GM18870 (cell line): ENCODE results near the gene CAP2.
A peak's percentile ranks its signal among the peaks of the same experiment; 100 is the strongest.
"Not testable (repeated sequence)": the region's sequence is repeated elsewhere in the genome, so short reads cannot be mapped to it uniquely, and the experiment has no call there.

ENCODE experiments used
- ATAC-seq: cut with Tn5 transposase; IDR thresholded peaks from one replicate; pipeline ENCODE4 v1.9.1; 2021; ENCODE audit warnings: moderate library complexity; ENCODE audit not compliant: unreplicated experiment

The CAP2 gene

DNA sequence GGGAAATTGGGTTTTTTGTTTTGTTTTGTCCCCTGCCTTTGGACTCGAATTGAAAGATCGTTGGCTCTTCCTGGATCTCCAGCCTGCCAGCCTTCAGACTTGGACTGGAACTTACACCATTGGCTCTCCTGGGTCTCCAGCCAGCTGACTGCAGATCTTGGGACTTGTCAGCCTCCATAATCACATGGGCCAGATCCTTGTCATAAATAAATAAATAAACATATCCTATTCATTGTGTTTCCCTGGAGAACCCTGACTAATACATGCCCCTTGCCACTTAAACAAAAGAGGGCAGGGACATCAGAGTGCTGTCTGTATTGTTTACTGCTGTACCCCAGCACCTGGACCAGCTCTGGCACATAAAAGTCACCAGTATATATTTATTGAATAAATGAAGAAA, 101.5 kb downstream of the CAP2 start:
- ATAC-seq = no peak

DNA sequence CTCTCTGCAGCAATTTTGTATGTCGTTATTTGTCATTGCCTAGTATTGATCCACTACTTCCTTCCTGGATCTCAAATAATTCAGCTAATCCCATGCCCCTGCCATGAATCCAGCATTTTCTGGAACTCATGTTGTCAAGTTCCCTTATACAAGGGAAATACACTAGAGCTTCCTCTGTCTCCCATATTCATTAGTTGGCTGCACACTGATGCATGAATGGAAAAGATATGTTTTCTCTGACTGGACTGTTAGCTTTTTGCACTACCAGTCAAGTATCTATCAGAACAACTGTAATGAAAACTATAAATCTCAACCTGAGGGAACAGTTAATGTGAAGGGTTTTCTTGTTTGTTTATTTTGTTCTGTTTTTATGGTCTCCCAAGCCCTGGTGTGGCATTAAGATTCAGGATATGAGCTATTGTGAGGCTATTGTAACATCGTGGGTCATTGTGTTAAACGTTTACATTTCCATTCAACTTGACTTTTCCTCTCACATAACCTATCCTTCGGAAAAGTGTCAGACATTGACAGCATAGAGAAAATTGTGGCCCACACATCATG, 104.2 kb downstream of the CAP2 start:
- no peak for ATAC-seq

DNA sequence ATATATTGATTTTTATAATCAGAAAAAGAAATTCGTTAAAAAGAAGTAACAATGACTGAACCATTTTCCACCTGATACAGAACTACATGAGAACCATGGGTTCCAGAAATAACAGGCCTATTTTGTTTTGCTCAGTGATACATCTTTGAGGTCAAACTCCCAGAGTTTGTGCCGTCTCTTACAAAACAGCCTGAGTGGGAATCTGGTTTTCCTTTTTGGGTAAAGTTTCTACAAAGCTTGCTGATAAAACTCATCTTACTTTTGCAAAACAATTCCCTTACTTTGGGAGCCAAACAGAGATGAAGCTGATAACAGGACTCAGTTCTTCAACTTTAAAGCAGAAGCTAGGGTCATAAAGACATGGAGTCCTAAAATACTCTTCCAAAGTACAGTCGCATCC, 108.0 kb downstream of the CAP2 start:
- ATAC-seq = no peak

DNA sequence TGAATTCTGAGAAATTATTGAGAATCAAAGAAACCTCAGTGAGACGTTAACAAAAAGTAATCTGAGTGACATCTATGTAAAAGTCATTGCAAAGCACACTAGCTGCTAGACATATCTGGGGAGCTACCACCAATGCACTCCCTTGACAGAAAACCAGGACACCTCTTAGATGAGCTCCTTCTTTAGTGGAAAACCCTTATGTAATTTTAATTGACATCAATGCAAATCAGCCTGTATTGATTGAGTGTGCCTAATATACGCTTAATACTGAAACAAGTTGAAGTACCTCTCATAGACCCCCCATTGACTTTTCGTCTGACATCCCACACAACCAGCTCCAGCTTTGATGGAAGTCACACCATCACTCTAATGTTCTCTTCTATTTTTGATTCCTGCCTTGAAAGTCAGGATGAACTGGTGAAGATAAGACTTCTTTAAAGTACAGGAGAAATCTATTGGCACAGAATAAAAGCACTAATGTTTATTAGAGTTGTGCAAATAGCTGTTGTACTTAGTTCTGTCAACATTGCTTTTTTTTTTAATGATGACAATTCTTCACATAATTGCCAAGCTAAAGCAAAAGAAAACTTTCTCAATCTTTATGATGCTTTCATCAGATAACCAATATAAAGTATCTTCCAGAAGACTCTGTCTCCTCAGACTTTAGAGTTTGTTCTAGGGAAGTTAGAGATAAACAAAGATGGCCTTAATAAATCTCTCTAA, 108.7 kb downstream of the CAP2 start:
- ATAC-seq = no peak

DNA sequence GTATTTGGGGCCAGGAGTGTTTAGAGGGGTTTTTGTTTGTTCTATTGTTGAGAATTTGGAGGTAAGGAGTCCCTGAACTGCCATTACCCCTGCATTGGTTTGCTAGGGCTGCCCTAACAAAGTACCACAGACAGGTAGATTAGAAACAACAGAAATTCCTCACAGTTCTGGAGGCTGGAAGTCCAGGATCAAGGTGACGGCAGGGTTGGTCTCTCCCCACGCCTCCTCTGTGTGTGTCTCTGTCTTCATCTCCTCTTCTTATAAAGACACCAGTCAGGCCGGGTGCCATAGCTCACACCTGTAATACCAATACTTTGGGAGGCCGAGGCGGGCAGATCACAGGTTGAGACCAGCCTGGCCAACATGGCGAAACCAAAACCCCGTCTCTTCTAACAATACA, 109.7 kb downstream of the CAP2 start:
- no peak for ATAC-seq

DNA sequence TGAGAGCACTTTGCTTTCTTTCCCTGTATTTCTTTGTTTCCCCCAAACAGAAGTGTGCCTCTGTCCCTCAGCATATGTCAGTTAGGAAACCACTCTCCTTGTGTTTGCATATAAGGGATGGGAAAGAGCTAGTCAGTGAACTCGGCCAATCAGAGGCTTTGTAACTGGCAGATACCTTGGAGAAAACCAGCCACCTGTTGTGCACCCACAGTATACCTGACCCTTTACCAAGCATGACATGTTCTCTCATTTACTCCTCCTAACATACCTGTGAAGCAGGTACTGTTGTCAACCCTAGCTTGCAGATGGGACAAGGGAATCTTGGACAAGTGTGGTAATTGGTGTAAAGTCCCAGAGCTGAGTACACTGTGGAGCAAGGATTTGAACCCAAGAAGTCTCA, 110.6 kb downstream of the CAP2 start:
- no peak for ATAC-seq

DNA sequence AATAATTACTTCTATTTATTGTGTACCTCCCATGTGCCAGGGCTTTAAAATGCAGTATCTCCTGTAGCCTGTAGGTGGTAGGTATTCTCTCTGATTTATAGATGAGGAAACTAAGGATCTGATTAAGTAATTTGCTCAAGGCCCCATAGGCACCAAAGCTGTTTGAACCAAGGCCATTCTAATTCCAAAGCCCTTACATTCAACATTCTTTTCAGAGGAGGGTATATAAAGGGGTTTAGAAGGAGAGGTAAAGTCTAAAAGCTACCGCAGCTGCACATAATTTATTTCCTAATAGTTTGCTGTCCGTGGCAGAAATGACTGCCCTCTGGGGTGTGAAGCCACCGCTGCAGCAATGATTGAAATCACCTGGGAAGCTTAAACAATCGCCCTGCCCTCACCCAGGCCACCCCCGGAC, 111.7 kb downstream of the CAP2 start:
- ATAC-seq = no peak

DNA sequence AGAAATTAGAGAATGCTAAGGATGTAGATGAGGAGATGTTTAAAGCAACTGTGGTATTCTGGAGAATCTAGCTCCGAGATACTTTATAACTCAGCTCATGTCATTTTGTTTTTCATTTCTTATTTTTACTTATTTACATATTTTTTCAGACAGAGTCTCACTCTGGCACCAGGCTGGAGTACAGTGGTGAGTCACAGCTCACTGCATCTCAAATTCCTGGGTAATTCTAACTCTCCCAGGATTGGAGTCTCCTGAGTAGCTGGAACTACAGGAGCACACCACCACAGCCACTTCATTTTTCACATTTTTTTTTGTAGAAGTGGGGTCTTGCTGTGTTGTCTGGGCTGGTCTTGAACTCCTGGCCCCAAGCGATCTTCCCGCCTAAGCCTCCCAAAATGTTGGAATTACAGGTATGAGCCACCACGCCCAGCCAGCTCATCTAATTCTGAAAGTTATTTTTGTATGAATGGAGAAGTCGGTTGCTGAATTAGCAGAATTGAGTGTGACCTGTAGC, 112.4 kb downstream of the CAP2 start:
- ATAC-seq = no peak

DNA sequence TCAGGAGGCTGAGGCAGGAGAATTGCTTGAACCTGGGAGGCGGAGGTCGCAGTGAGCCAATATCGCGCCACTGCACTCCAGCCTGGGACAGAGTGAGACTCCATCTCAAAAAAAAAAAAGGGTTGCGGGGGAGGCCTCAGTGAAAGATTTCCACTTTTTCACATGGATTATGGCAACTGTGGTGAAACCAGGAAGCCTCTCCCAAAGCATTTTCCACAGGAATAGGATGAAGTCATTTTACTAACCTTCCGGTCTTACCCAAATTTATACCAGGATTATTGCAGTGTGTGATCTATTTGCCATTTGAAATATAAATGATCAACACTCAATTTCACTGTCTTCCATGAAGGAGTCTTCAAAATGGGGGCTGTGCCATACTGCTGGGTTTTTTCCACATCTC, 113.1 kb downstream of the CAP2 start:
- no peak for ATAC-seq

DNA sequence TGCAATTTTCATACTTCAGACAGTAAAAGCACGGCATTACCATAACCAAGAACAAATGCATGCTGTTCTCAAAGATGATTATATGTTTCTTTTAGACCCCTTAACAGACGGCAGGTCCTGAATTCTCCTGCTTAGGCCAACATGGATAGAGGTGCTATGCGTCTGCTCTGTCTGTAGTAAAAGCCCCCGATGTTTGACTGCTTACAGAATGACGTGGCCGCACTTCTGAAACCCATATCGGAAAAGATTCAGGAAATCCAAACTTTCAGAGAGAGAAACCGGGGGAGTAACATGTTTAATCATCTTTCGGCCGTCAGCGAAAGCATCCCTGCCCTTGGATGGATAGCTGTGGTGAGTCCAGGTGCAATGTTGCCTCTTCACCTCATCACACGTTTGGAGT, 113.6 kb downstream of the CAP2 start:
- no peak for ATAC-seq

DNA sequence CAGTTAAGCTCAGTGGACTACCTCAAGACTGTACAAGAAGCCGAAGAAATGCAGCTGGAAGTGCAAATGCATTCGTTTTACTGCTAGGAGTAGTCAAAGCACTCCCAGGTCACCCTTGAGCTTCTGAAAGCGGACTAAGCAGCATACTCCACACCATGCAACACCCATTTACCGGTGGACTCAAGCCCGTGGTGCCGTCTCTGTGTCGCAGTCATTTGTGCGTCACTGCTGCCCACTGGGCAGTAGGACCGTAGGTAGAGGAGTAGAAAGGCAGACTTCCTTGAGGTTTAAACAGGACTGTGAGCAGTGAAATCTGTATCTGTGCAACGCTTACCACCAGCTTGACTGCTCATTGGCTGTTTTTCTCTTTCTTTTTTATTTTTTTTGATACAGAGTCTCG, 117.7 kb downstream of the CAP2 start:
- ATAC-seq = no peak

DNA sequence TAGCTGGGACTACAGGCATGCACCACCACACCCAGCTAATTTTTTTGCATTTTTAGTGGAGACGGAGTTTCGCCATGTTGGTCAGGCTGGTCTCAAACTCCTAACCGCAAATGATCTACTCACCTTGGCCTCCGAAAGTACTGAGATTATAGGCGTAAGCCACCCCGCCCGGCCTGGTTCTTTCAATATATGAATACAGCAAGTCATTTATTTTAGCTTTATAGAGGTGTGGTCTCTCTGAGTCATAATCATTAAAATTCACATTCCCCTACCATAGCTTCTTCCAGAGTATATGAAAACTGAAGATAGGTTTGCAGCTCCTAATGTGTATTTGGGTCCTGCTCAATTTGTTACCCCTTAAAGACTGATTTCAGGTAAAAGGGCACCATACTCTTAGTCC, 118.2 kb downstream of the CAP2 start:
- no peak for ATAC-seq

DNA sequence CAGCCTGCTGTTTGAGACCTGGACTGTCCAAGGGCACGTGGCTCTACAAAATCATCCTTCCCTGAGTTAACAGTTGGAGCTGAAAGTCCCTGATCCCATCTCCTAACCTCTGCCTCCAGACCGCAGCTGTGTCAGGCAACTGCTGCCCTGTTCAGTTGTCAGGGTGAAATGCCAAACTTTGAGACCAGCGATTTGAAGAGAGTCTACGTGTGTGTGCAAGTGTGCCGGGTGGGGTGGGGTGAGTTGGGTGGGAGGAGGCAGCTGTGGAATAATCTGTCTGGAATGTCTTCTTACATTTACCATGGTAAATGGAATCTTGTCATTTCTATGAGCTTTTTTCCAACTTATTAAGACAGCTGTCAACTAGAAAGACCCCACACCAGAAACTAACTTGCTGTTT, 125.7 kb downstream of the CAP2 start:
- no peak for ATAC-seq

DNA sequence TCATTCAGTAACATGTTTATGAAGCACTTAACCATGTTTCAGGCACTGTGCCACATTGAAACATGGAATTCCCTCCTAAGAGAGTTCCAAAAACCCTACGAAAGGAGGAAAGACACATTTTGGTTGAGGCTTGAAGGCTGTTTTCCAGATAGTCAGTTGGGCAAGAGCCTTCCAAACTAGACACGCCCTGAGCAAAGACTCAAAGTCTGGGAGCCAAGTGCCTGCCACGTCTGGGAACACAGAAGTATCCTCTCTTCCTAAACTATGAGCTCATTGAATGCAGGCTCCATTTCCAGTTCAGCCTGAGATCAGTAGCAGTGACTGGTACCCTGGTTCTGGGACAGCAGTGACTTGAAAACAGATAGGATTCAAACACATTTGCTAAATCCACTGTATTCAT, 132.2 kb downstream of the CAP2 start:
- no peak for ATAC-seq

DNA sequence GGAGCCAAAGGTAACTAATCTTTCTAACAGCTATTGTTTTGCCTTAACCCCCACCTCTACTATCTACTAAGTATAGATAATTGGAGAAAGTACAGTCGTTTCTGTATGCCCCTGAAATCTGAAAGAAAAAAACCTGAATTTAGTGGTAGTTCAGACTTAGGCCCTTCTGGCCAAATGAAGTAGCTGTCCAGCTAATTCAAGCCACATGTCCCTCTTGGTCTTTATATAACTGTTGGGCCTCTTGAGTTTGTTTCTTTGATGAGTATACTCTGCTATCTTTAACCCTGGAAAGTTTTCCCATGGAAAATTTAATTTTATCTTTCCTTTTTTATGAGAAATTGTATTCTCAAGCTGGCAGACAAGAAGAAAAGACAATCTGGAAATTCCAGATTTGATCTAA, 133.7 kb downstream of the CAP2 start:
- no peak for ATAC-seq

DNA sequence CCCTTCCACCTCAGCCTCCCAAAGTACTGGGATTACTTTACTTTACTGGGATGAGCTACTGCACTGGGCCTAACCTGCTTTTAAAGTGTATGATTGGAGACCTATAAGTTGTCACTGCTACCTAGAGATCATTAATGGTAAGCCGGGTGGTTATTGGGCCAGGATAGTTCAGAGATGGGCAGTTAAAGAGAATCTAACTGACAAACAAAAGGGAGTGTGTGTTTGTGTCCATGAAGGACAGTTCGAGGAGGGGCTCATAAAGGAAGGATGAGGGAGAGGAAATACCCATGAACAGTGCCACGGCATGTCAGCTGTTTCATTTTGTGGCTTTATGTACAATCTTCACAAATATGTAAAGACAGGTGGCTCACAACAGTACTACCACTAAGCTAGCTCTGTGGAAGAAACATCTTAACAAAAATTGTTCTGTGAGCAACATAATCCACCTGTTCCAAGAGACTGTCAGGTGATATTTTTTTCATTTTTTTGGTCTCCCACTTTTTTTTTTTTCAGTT, 137.0 kb downstream of the CAP2 start:
- no peak for ATAC-seq

DNA sequence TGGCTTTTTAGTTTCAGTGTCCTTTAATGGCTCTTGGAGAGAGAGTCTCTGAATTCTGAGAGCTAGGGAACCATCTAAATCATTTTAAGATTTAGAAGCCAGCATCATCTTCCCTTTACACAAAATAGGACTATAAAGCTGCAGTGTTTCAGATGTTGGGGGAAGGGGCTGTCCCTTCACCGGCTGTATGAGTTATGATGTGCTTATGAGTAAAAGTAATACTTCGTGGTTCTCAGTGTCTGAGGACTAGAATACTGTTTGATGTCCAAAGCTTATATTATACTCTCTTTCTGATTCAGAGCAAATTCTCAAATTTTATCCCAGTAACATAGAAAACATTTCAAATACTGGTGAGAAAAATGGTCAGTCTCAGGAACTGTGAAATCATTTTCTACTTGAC, 143.2 kb downstream of the CAP2 start:
- ATAC-seq = peak; percentile 76

DNA sequence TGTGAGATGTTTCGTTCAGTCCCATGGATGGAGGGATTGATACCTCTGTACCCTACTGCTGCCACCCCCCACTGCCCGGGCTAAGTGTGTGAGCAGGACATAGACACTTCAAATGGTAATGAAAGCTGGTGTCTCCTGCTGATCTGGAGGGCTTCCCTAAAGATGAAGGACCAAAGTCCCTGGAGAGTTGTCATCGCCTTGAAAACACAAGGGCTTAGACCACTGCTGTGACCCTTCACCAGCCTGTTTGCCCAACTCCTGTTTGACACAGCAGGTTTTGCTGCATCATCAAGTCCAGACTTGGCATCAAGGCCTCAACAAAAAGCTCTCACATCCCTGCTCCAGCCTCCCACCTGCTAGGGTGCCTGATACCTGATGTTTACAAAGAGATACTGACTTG, 148.8 kb downstream of the CAP2 start:
- ATAC-seq = no peak

DNA sequence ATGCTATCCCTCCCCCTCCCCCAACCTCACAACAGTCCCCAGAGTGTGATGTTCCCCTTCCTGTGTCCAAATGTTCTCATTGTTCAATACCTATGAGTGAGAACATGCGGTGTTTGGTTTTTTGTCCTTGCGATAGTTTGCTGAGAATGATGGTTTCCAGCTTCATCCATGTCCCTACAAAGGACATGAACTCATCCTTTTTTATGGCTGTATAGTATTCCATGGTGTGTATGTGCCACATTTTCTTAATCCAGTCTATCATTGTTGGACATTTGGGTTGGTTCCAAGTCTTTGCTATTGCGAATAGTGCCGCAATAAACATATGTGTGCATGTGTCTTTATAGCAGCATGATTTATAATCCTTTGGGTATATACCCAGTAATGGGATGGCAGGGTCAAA, 152.3 kb downstream of the CAP2 start:
- not testable (repeated sequence) for ATAC-seq

DNA sequence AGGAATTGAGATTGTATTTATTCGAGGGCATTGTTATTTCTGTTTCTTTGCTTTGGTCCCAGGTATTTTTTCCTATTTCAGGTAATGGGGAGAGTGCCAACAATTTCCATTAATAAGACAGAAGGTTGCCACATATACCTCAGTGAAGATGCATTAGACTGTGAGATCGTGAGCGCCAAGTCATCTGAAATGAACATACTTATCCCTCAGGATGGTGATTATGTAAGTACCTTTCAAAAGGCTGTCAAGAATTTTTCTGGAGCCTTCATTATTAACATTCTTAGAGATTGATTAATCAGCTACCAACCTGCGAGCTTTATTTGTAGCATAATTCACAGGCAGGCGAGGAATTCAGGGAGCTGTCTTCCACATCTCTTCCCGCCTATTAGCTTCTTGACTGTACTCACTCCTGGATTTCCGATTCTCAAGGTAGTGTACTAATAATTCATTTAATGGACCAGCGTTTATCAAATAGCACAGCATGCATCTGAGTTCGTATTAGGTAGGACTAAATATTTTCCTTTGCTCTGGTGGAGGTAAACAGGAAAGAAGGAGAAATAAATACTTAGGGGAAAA, 158.1 kb downstream of the CAP2 start:
- ATAC-seq = no peak

DNA sequence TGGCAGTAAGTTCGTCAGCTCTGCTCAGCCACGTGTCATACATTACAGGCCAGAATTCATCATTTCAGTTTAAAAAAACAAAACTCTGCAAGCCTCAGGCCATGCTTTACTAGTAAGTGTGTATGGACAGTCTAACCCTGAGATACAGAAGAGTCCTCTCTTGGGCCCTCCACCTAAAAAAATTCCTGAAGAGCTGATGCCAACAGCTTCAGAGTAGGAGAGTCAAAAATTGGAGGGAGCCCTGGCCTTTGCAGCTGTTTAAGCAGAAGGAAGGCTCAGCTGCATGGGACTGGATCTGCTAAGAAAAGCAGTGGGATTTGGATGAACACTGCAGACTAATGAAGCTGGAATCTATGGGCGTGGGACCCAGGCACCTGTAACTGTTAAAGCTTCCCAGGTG, 159.5 kb downstream of the CAP2 start:
- ATAC-seq = no peak

DNA sequence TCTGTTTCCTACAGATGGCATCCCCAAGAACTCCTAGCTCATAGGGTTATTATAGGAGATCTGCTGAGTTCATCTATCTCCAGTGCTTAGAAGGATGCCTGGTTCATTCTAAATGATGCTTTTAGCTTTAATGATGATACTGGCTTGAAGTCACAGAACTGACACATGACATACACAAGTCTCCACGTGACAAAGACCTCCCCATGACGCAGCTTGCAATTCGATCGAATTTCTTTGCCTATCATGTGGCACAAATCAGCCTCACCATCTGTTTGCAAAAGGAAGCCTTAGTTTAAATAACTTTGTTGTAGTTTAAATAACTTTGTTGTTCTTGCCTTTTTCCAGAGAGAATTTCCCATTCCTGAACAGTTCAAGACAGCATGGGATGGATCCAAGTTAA, 162.6 kb downstream of the CAP2 start:
- ATAC-seq = no peak
